ENCODE results near the gene IL19.

IL19 gene

GRCh38 chr1:206805357-206805756, 34.8 kb downstream of the IL19 start:
- no peak overlapping the region for H3K9ac ChIP-seq (ENCODE audit: low read length)
- no peaks in the 10 kb centered on the region for H3K27me3 ChIP-seq (ENCODE audit: control insufficient read depth in 1 of 2, insufficient read depth in 2 of 2, low read length in 2 of 2)
- no peak overlapping the region for H3K4me3 ChIP-seq (ENCODE audit: low read depth in 1 of 2, low read length in 2 of 2)
- H3K4me1 ChIP-seq (ENCODE audit: insufficient read depth, low read length) = no peaks in the 10 kb centered on the region
- H3K9me3 ChIP-seq (ENCODE audit: low read length) = no peaks in the 10 kb centered on the region
- no peak overlapping the region for H3K27ac ChIP-seq (ENCODE audit: low read depth, low read length)
- no peaks in the 10 kb centered on the region for H3K36me3 ChIP-seq (ENCODE audit: insufficient read depth, low read length)

- Histone ChIP-seq H3K27ac (ENCODE audit: low read depth, low read length) (no peak overlapping the region), H3K4me3 (ENCODE audit: low read depth in 1 of 2, low read length in 2 of 2) (no peak overlapping the region), H3K27me3 (ENCODE audit: control insufficient read depth in 1 of 2, insufficient read depth in 2 of 2, low read length in 2 of 2) (no peaks in the 10 kb centered on the region), H3K36me3 (ENCODE audit: insufficient read depth, low read length) (no peaks in the 10 kb centered on the region), H3K4me1 (ENCODE audit: insufficient read depth, low read length) (no peaks in the 10 kb centered on the region), H3K9me3 (ENCODE audit: low read length) (no peaks in the 10 kb centered on the region), H3K9ac (ENCODE audit: low read length) (no peak overlapping the region)
These were observed 38.0 kb downstream of the IL19 start for GRCh38 chr1:206808615-206809014.

- Histone ChIP-seq H3K36me3 (ENCODE audit: insufficient read depth, low read length) (no peaks in the 10 kb centered on the region), H3K27me3 (ENCODE audit: control insufficient read depth in 1 of 2, insufficient read depth in 2 of 2, low read length in 2 of 2) (no peaks in the 10 kb centered on the region), H3K9ac (ENCODE audit: low read length) (no peak overlapping the region), H3K4me1 (ENCODE audit: insufficient read depth, low read length) (no peaks in the 10 kb centered on the region), H3K9me3 (ENCODE audit: low read length) (no peaks in the 10 kb centered on the region), H3K4me3 (ENCODE audit: low read depth in 1 of 2, low read length in 2 of 2) (no peak overlapping the region), H3K27ac (ENCODE audit: low read depth, low read length) (no peak overlapping the region)
These were observed 39.0 kb downstream of the IL19 start for GRCh38 chr1:206809504-206810084.

- Histone ChIP-seq H3K27me3 (ENCODE audit: control insufficient read depth in 1 of 2, insufficient read depth in 2 of 2, low read length in 2 of 2) (no peaks in the 10 kb centered on the region), H3K36me3 (ENCODE audit: insufficient read depth, low read length) (no peaks in the 10 kb centered on the region), H3K4me3 (ENCODE audit: low read depth in 1 of 2, low read length in 2 of 2) (no peak overlapping the region), H3K4me1 (ENCODE audit: insufficient read depth, low read length) (no peaks in the 10 kb centered on the region), H3K27ac (ENCODE audit: low read depth, low read length) (no peak overlapping the region), H3K9me3 (ENCODE audit: low read length) (no peaks in the 10 kb centered on the region), H3K9ac (ENCODE audit: low read length) (no peak overlapping the region)
These were observed 41.9 kb downstream of the IL19 start for GRCh38 chr1:206812471-206812870.

GRCh38 chr1:206814716-206815341, 44.3 kb downstream of the IL19 start:
- no peaks in the 10 kb centered on the region for H3K4me1 ChIP-seq (ENCODE audit: insufficient read depth, low read length)
- H3K9me3 ChIP-seq (ENCODE audit: low read length) = no peaks in the 10 kb centered on the region
- H3K9ac ChIP-seq (ENCODE audit: low read length) = no peak overlapping the region
- H3K36me3 ChIP-seq (ENCODE audit: insufficient read depth, low read length) = no peaks in the 10 kb centered on the region
- no peak overlapping the region for H3K4me3 ChIP-seq (ENCODE audit: low read depth in 1 of 2, low read length in 2 of 2)
- no peak overlapping the region for H3K27ac ChIP-seq (ENCODE audit: low read depth, low read length)
- H3K27me3 ChIP-seq (ENCODE audit: control insufficient read depth in 1 of 2, insufficient read depth in 2 of 2, low read length in 2 of 2) = no peaks in the 10 kb centered on the region

GRCh38 chr1:206816390-206817287, 46.1 kb downstream of the IL19 start:
- H3K27me3 ChIP-seq (ENCODE audit: control insufficient read depth in 1 of 2, insufficient read depth in 2 of 2, low read length in 2 of 2) = no peaks in the 10 kb centered on the region
- no peaks in the 10 kb centered on the region for H3K36me3 ChIP-seq (ENCODE audit: insufficient read depth, low read length)
- no peaks in the 10 kb centered on the region for H3K4me1 ChIP-seq (ENCODE audit: insufficient read depth, low read length)
- no peak overlapping the region for H3K4me3 ChIP-seq (ENCODE audit: low read depth in 1 of 2, low read length in 2 of 2)
- H3K9me3 ChIP-seq (ENCODE audit: low read length) = no peaks in the 10 kb centered on the region
- H3K9ac ChIP-seq (ENCODE audit: low read length) = no peak overlapping the region
- H3K27ac ChIP-seq (ENCODE audit: low read depth, low read length) = no peak overlapping the region

GRCh38 chr1:206821493-206821892, 50.9 kb downstream of the IL19 start:
- Histone ChIP-seq H3K9ac (ENCODE audit: low read length) (no peak overlapping the region), H3K4me1 (ENCODE audit: insufficient read depth, low read length) (no peaks in the 10 kb centered on the region), H3K9me3 (ENCODE audit: low read length) (no peaks in the 10 kb centered on the region), H3K27me3 (ENCODE audit: control insufficient read depth in 1 of 2, insufficient read depth in 2 of 2, low read length in 2 of 2) (no peaks in the 10 kb centered on the region), H3K27ac (ENCODE audit: low read depth, low read length) (no peak overlapping the region), H3K4me3 (ENCODE audit: low read depth in 1 of 2, low read length in 2 of 2) (no peak overlapping the region), H3K36me3 (ENCODE audit: insufficient read depth, low read length) (no peaks in the 10 kb centered on the region)

- Histone ChIP-seq H3K9ac (ENCODE audit: low read length) (no peak overlapping the region), H3K4me3 (ENCODE audit: low read depth in 1 of 2, low read length in 2 of 2) (no peak overlapping the region), H3K27ac (ENCODE audit: low read depth, low read length) (no peak overlapping the region), H3K27me3 (ENCODE audit: control insufficient read depth in 1 of 2, insufficient read depth in 2 of 2, low read length in 2 of 2) (no peaks in the 10 kb centered on the region), H3K9me3 (ENCODE audit: low read length) (no peaks in the 10 kb centered on the region), H3K4me1 (ENCODE audit: insufficient read depth, low read length) (no peaks in the 10 kb centered on the region), H3K36me3 (ENCODE audit: insufficient read depth, low read length) (no peaks in the 10 kb centered on the region)
These were observed 53.2 kb downstream of the IL19 start for GRCh38 chr1:206823727-206824126.

- H3K27ac ChIP-seq (ENCODE audit: low read depth, low read length) = no peak overlapping the region
- no peak overlapping the region for H3K4me3 ChIP-seq (ENCODE audit: low read depth in 1 of 2, low read length in 2 of 2)
- H3K4me1 ChIP-seq (ENCODE audit: insufficient read depth, low read length) = no peaks in the 10 kb centered on the region
- H3K36me3 ChIP-seq (ENCODE audit: insufficient read depth, low read length) = no peaks in the 10 kb centered on the region
- no peaks in the 10 kb centered on the region for H3K27me3 ChIP-seq (ENCODE audit: control insufficient read depth in 1 of 2, insufficient read depth in 2 of 2, low read length in 2 of 2)
- H3K9me3 ChIP-seq (ENCODE audit: low read length) = no peaks in the 10 kb centered on the region
- no peak overlapping the region for H3K9ac ChIP-seq (ENCODE audit: low read length)
These were observed 53.8 kb downstream of the IL19 start for GRCh38 chr1:206824331-206824730.

GRCh38 chr1:206826394-206826793, 55.8 kb downstream of the IL19 start:
- H3K4me1 ChIP-seq (ENCODE audit: insufficient read depth, low read length) = no peaks in the 10 kb centered on the region
- no peaks in the 10 kb centered on the region for H3K36me3 ChIP-seq (ENCODE audit: insufficient read depth, low read length)
- H3K4me3 ChIP-seq (ENCODE audit: low read depth in 1 of 2, low read length in 2 of 2) = no peak overlapping the region
- no peak overlapping the region for H3K27ac ChIP-seq (ENCODE audit: low read depth, low read length)
- no peaks in the 10 kb centered on the region for H3K9me3 ChIP-seq (ENCODE audit: low read length)
- no peak overlapping the region for H3K9ac ChIP-seq (ENCODE audit: low read length)
- H3K27me3 ChIP-seq (ENCODE audit: control insufficient read depth in 1 of 2, insufficient read depth in 2 of 2, low read length in 2 of 2) = no peaks in the 10 kb centered on the region

GRCh38 chr1:206828061-206828460, 57.5 kb downstream of the IL19 start:
- no peak overlapping the region for H3K27ac ChIP-seq (ENCODE audit: low read depth, low read length)
- no peak overlapping the region for H3K9ac ChIP-seq (ENCODE audit: low read length)
- H3K4me3 ChIP-seq (ENCODE audit: low read depth in 1 of 2, low read length in 2 of 2) = no peak overlapping the region
- no peaks in the 10 kb centered on the region for H3K27me3 ChIP-seq (ENCODE audit: control insufficient read depth in 1 of 2, insufficient read depth in 2 of 2, low read length in 2 of 2)
- H3K36me3 ChIP-seq (ENCODE audit: insufficient read depth, low read length) = no peaks in the 10 kb centered on the region
- H3K9me3 ChIP-seq (ENCODE audit: low read length) = no peaks in the 10 kb centered on the region
- no peaks in the 10 kb centered on the region for H3K4me1 ChIP-seq (ENCODE audit: insufficient read depth, low read length)

All from muscle layer of colon (tissue), 2 donors.